Loucy (cell line): ENCODE measurements around the gene LEKR1.

ENCODE experiments used
- CTCF ChIP-seq: fragments of 200-600 bp; sonication (generic); conservative IDR thresholded peaks from 2 replicates; pipeline ENCODE4 v1.5.1; 2014; ENCODE audit warnings: mild to moderate bottlenecking, antibody characterized with exemption, low read length
- EZH2phosphoT487 ChIP-seq: fragments of 200-600 bp; IDR thresholded peaks from 2 replicates; pipeline ENCODE4 v1.6.1; 2018; ENCODE audit warnings: antibody characterized with exemption, mild to moderate bottlenecking, moderate library complexity, borderline replicate concordance

GRCh38 chr3:157078131-157078810 lies 252.1 kb downstream of the LEKR1 start:
- TF ChIP-seq CTCF (no peak; the same call in 1 of the 2 replicates), EZH2phosphoT487 (no peak)
